ENCODE measurements around the gene GPR146.

DNA sequence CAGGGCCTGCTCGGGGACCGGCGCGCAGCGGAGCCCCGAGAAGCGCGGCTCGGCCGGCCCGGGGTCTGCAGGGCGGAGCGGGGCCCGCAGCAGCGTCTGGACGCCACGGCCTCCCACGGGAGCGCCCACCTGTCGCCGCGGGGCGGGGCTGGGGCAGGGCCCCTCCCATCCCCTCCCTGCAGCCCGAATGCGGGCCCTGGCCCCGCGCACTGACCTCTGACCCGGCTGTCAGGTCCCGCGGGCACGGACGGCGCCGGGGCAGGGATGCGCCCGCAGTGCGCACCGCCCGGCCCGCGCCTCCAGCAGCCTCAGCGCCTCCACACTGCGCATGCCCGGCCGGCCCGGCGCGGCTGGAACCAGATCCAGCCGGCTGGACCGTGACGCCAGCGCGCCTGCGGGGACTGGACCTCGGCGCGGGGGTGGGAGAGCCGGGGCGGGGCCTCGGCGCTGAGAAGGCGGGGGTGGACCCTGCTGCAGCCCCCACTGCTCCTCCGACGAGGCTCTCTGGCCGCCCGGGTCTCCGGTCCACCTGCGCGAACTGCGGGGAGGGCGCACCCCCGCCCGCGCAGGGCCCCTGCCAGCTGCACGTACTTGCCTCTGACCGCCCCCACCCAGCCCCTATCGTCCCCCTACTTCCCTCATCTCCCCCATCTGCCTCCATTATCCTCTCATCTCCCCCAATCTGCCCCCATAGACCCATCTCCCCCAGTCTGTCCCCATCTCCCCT lies 16.1 kb upstream of the GPR146 start:
- TF ChIP-seq, protein P1, sequence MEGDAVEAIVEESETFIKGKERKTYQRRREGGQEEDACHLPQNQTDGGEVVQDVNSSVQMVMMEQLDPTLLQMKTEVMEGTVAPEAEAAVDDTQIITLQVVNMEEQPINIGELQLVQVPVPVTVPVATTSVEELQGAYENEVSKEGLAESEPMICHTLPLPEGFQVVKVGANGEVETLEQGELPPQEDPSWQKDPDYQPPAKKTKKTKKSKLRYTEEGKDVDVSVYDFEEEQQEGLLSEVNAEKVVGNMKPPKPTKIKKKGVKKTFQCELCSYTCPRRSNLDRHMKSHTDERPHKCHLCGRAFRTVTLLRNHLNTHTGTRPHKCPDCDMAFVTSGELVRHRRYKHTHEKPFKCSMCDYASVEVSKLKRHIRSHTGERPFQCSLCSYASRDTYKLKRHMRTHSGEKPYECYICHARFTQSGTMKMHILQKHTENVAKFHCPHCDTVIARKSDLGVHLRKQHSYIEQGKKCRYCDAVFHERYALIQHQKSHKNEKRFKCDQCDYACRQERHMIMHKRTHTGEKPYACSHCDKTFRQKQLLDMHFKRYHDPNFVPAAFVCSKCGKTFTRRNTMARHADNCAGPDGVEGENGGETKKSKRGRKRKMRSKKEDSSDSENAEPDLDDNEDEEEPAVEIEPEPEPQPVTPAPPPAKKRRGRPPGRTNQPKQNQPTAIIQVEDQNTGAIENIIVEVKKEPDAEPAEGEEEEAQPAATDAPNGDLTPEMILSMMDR (IDR thresholded peaks at IDR 0.05; ENCODE audit: low read length) = no peak
- TF ChIP-seq EZH2 (optimal IDR thresholded peaks at IDR 0.05; ENCODE audit: low read depth, low read length) = no peak
- no peak for TF ChIP-seq EZH2phosphoT487 (IDR thresholded peaks at IDR 0.05; ENCODE audit: low read length)

All from MM.1S (cell line).